Heart right ventricle (tissue), 16 donors: Measurements from ENCODE around the gene RAB6B. TPM values are rescaled to one million over a fixed set of nuclear protein-coding genes. Genes with fewer than 3 reads are reported as not detected.
"Not testable (repeated sequence)": the region's sequence is repeated elsewhere in the genome, so short reads cannot be mapped to it uniquely, and the experiment has no call there.

Experiments
- ATAC-seq, 8 donors: fragments of 200-7000 bp; cut with Tn5 transposase; one replicate each; pipeline ENCODE4 v1.9.1; 2020; ENCODE audit warnings: mild to moderate bottlenecking in 8 of 8, moderate library complexity in 8 of 8, moderate number of reproducible peaks in 1 of 8
- DNase-seq, 2 donors: peaks; one replicate each; pipeline ENCODE4 v3.0.0-alpha.2; 2020
- H3K27ac ChIP-seq, 10 donors: fragments of 200-600 bp; sonication (generic) in 2 of 10; one replicate each; pipeline versions ENCODE4 v1.5.0 to v1.8.0; 2020 to 2022; ENCODE audit warnings: mild to moderate bottlenecking in 3 of 10
- H3K27me3 ChIP-seq, 7 donors: fragments of 200-600 bp; one replicate each; pipeline ENCODE4 v1.8.0; 2021 to 2022; ENCODE audit warnings: mild to moderate bottlenecking in 2 of 7
- H3K36me3 ChIP-seq, 9 donors: fragments of 200-600 bp; sonication (generic) in 1 of 9; one replicate each; pipeline versions ENCODE4 v1.5.0 to v1.8.0; 2020 to 2022; ENCODE audit warnings: mild to moderate bottlenecking in 2 of 9
- H3K4me1 ChIP-seq, 9 donors: fragments of 200-600 bp; sonication (generic) in 1 of 9; one replicate each; pipeline versions ENCODE4 v1.5.0 to v1.8.0; 2020 to 2022; ENCODE audit warnings: mild to moderate bottlenecking in 4 of 9
- H3K4me3 ChIP-seq, 10 donors: fragments of 200-600 bp; sonication (generic) in 2 of 10; one replicate each; pipeline versions ENCODE4 v1.5.0 to v1.8.0; 2020 to 2022; ENCODE audit warnings: mild to moderate bottlenecking in 7 of 10, moderate library complexity in 2 of 10
- H3K9me3 ChIP-seq, 11 donors: fragments of 200-600 bp in 10 of 11; sonication (generic) in 2 of 11; one replicate each; pipeline versions ENCODE4 v1.5.0 to v1.8.0; 2013 to 2022; ENCODE audit warnings: mild to moderate bottlenecking in 2 of 11, control low read depth in 1 of 11, moderate library complexity in 1 of 11
- CTCF ChIP-seq, 9 donors: fragments of 200-600 bp; sonication (generic) in 2 of 9; IDR thresholded peaks; one replicate each; pipeline versions ENCODE4 v1.5.0 to v1.8.0; 2021 to 2022; ENCODE audit warnings: antibody characterized with exemption in 9 of 9, mild to moderate bottlenecking in 5 of 9, moderate library complexity in 1 of 9
- WGBS, 2 donors: extraction: QIAGEN DNeasy Blood & Tissue Kit; methylation state at CpG; one replicate each; pipeline ENCODE4 v1.1.7; 2013; ENCODE audit warnings: inconsistent platforms in 1 of 2; 5-methylcytosine and 5-hydroxymethylcytosine counted together
- intact Hi-C, 10 donors: fragments of 100-400 bp; cut with DNase I; formaldehyde crosslinking; loops; one replicate each; pipeline versions ENCODE4 v1.11.1 to v1.14.2; 2022
- polyA plus RNA-seq, 2 donors: library from polyadenylated mRNA; stranded (reverse); fragments of 200-250 nt; gene quantifications; one replicate each; pipeline ENCODE4 v1.2.3, GENCODE V29; 2013
- total RNA-seq, 10 donors: library from RNA; stranded (reverse); fragmentation: NEBNext Ultra II Directional in 3 of 10; extraction: Animal tissue kit (Norgen Biotek cat#: 25700) in 3 of 10; gene quantifications; one replicate each; pipeline versions ENCODE4 v1.2.1 to v1.2.4, GENCODE V29; 2021 to 2023
- donor health status: Arrhythmogenic right ventricular cardiomyopathy.
- donor health status: ischemic (EF 13 %, LVEDD 7.1; RV severe dilation, severe dysfunction).
- donor health status: healthy with polysubstance abuse.
- donor health status: DM: no; HTN: yes; CAD: no.
- donor health status: DM: no; HTN: no; CAD: no.
- donor health status: ischemic (EF 25% LVEDD 6.9; RV normal size, moderate dysfunction).
- donor health status: ischemic (EF 25% LVEDD 5.7; RV mildly dilated, moderate dysfunction).
- donor health status: healthy.
- donor health status: DM: yes; HTN: yes; CAD: no.
- donor health status: Ischemic cardiomyopathy.
- donor health status: ischemic (EF 35%, LVEDD 5.7; RV mildly dilated, moderate dysfunction).
- donor health status: nonischemic (EF 11% LVEDD 7.7; RV severe dilation, severe dysfunction).
- donor health status: DM: yes; HTN: yes; CAD: no.
- donor health status: PGD.
- donor health status: ischemic (EF 29% LVEDD 5.4; RV normal size, mild dysfunction).
- donor health status: nonischemic (EF 23%, LVEDD 6.1; RV moderate dilation, normal function).

Gene RAB6B
- total and polyA plus RNA-seq, 12 donors, result 7.0 to 73.8 (median 44.2) TPM

- no peak overlapping the region for H3K4me3 ChIP-seq
- intact Hi-C loops, result no loop called here
- TF ChIP-seq CTCF (IDR thresholded peaks at IDR 0.05), result no peak
- H3K36me3 ChIP-seq, result no peaks in the 10 kb centered on the region
- ATAC-seq (no peak), DNase-seq (no peak)
- H3K4me1 ChIP-seq, result no peaks in the 10 kb centered on the region
- no peaks in the 10 kb centered on the region for H3K9me3 ChIP-seq
- WGBS, 2 donors, result 28 to 63% methylated on average over 32 of the region's 32 CpGs
- no peak overlapping the region for H3K27ac ChIP-seq
- H3K27me3 ChIP-seq, result peaks cover 0 to 27% (median 14%) of the 10 kb centered on the region in 7 donors
Observed at GRCh38 chr3:133783762-133784161, 111.9 kb downstream of the RAB6B start.

GRCh38 chr3:133782454-133782853 lies 113.2 kb downstream of the RAB6B start:
- H3K4me1 ChIP-seq, result no peaks in the 10 kb centered on the region
- peaks cover 0 to 27% (median 14%) of the 10 kb centered on the region in 7 donors for H3K27me3 ChIP-seq
- no peak overlapping the region for H3K4me3 ChIP-seq
- no peaks in the 10 kb centered on the region for H3K36me3 ChIP-seq
- intact Hi-C loops, result no loop called here
- 68 to 90% methylated on average over 2 of the region's 2 CpGs for WGBS, 2 donors
- TF ChIP-seq CTCF (IDR thresholded peaks at IDR 0.05), result no peak
- no peaks in the 10 kb centered on the region for H3K9me3 ChIP-seq
- no peak for ATAC-seq
- no peak overlapping the region for H3K27ac ChIP-seq
- no peak for DNase-seq

- H3K27me3 ChIP-seq, result peaks cover 0 to 27% (median 14%) of the 10 kb centered on the region in 7 donors
- ATAC-seq, result no peak
- no peak for TF ChIP-seq CTCF (IDR thresholded peaks at IDR 0.05)
- no peak overlapping the region for H3K4me3 ChIP-seq
- intact Hi-C loops, result no loop called here
- no peaks in the 10 kb centered on the region for H3K9me3 ChIP-seq
- H3K27ac ChIP-seq, result no peak overlapping the region
- no peaks in the 10 kb centered on the region for H3K36me3 ChIP-seq
- no peak for DNase-seq
- no peaks in the 10 kb centered on the region for H3K4me1 ChIP-seq
Observed at GRCh38 chr3:133781570-133781969, 114.1 kb downstream of the RAB6B start.

- not testable (repeated sequence) for H3K4me1 ChIP-seq
Observed at GRCh38 chr3:133780756-133781155, 114.9 kb downstream of the RAB6B start.

GRCh38 chr3:133779626-133780203 lies 116.0 kb downstream of the RAB6B start:
- TF ChIP-seq CTCF (IDR thresholded peaks at IDR 0.05), result no peak
- Histone ChIP-seq H3K4me3 (no peak overlapping the region), H3K27ac (no peak overlapping the region), H3K9me3 (no peaks in the 10 kb centered on the region), H3K36me3 (no peaks in the 10 kb centered on the region), H3K27me3 (peaks cover 0 to 27% (median 14%) of the 10 kb centered on the region in 7 donors), H3K4me1 (no peaks in the 10 kb centered on the region)
- no peak for ATAC-seq
- 50 to 65% methylated on average over 4 of the region's 4 CpGs for WGBS, 2 donors
- no peak for DNase-seq
- intact Hi-C loops, result no loop called here

More at GRCh38 chr3:133780756-133781155, 114.9 kb downstream of the RAB6B start:
- DNase-seq, ATAC-seq, H3K36me3 ChIP-seq, H3K9me3 ChIP-seq, H3K4me3 ChIP-seq, intact Hi-C loops, H3K27ac ChIP-seq: not testable (repeated sequence)
- WGBS, 2 donors, result 84 to 92% methylated on average over 6 of the region's 6 CpGs
- peaks cover 0 to 27% (median 14%) of the 10 kb centered on the region in 7 donors for H3K27me3 ChIP-seq
